Fibroblast of lung (primary cell): ENCODE results near the gene SIGLEC6.

ENCODE experiments used
- EZH2 ChIP-seq: IDR thresholded peaks from 2 replicates; pipeline ENCODE4 v1.5.1; 2012; ENCODE audit warnings: low read length, control low read depth, mild to moderate bottlenecking; ENCODE audit errors: missing control alignments
- TF ChIP-seq, protein P1 (sequence below), 2 donors: IDR thresholded peaks in 1 of 2; conservative IDR thresholded peaks in 1 of 2; 1 replicate in 1 of 2; 2 replicates in 1 of 2; pipeline ENCODE4 v1.5.1; 2011 to 2012; ENCODE audit warnings: low read length in 2 of 2, control low read depth in 1 of 2, inconsistent platforms in 1 of 2, low read depth in 1 of 2, mild to moderate bottlenecking in 1 of 2

DNA sequence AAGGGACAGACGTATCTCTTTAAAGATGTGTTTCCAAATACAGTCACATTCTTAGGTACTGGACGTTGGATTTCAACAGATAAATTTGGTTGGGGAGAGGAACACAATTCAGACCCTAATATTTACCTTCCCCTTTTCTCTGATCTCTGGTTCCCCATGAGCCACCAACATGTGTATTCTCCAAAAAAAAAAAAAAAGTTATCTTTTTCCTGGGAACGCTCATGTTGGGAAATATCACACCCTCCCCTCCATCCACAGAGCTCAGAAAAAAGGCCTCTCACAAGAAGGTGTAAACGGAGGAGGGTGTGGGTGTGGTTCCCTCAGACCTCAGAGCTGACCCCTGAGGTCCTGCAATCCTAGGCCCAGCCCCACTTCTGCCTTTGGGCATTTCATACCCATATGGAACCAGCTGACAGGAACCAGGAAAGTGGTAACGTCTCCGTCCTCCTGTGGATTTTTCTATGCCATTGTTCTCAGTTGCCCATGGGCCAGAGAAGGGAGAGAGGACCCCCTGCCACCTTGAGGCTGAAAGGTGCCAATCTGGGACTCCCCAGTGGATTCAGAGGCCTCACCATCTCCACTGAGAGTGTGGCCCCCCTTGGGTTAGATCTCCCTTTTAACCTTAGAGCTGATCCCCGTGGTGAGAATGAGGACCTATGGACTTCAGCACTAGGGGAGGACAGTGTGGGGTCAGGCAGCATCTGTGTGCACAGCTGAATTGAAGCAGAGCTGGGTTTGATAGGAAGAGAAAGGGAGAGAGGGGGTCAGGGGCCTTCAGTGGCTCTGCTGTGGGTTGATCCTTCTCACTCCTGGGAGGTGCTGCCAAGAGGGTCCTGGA lies 21.4 kb downstream of the SIGLEC6 start:
- TF ChIP-seq, protein P1, sequence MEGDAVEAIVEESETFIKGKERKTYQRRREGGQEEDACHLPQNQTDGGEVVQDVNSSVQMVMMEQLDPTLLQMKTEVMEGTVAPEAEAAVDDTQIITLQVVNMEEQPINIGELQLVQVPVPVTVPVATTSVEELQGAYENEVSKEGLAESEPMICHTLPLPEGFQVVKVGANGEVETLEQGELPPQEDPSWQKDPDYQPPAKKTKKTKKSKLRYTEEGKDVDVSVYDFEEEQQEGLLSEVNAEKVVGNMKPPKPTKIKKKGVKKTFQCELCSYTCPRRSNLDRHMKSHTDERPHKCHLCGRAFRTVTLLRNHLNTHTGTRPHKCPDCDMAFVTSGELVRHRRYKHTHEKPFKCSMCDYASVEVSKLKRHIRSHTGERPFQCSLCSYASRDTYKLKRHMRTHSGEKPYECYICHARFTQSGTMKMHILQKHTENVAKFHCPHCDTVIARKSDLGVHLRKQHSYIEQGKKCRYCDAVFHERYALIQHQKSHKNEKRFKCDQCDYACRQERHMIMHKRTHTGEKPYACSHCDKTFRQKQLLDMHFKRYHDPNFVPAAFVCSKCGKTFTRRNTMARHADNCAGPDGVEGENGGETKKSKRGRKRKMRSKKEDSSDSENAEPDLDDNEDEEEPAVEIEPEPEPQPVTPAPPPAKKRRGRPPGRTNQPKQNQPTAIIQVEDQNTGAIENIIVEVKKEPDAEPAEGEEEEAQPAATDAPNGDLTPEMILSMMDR (conservative IDR thresholded peaks at IDR 0.05 in 1 of 2, IDR thresholded peaks at IDR 0.05 in 1 of 2; ENCODE audit: low read depth in 1 of 2, low read length in 2 of 2) = no peak
- no peak for TF ChIP-seq EZH2
